Smooth muscle cell (in vitro differentiated cells): ENCODE data around the gene MGAM2. TPM values are rescaled to one million over a fixed set of nuclear protein-coding genes. Genes with fewer than 3 reads are reported as not detected.

Source experiments
- DNase-seq: peaks from one replicate; lab custom pipeline; 2025; ENCODE audit not compliant: unreplicated experiment; lab: John Stamatoyannopoulos, UW
- H2AFZ ChIP-seq: fragments of 200-600 bp; sonication (generic); 2 replicates; pipeline ENCODE4 v1.6.0; 2016; ENCODE audit warnings: antibody characterized with exemption, low read depth, mild to moderate bottlenecking
- H3F3A ChIP-seq: fragments of 200-600 bp; sonication (generic); 2 replicates; pipeline ENCODE4 v1.6.0; 2017; ENCODE audit warnings: antibody characterized with exemption, low read depth
- H3K27ac ChIP-seq: fragments of 200-600 bp; sonication (generic); 2 replicates; pipeline ENCODE4 v1.5.1; 2016; ENCODE audit warnings: low read depth, mild to moderate bottlenecking
- H3K27me3 ChIP-seq: fragments of 200-600 bp; sonication (generic); 2 replicates; pipeline ENCODE4 v1.6.1; 2016; ENCODE audit warnings: low read depth, mild to moderate bottlenecking
- H3K36me3 ChIP-seq: fragments of 200-600 bp; sonication (generic); 2 replicates; pipeline ENCODE4 v1.5.1; 2016; ENCODE audit warnings: low read depth
- H3K4me1 ChIP-seq: fragments of 200-600 bp; sonication (generic); 2 replicates; pipeline ENCODE4 v1.5.1; 2016; ENCODE audit warnings: low read depth
- H3K4me2 ChIP-seq: fragments of 200-600 bp; sonication (generic); 2 replicates; pipeline ENCODE4 v1.6.0; 2016; ENCODE audit warnings: mild to moderate bottlenecking
- H3K4me3 ChIP-seq: fragments of 200-600 bp; sonication (generic); 2 replicates; pipeline ENCODE4 v1.5.1; 2016; ENCODE audit warnings: mild to moderate bottlenecking
- H3K79me2 ChIP-seq: fragments of 200-600 bp; sonication (generic); 2 replicates; pipeline ENCODE4 v1.6.0; 2016; ENCODE audit warnings: low read depth, mild to moderate bottlenecking
- H3K9ac ChIP-seq: fragments of 200-600 bp; sonication (generic); 2 replicates; pipeline ENCODE4 v1.6.0; 2016; ENCODE audit warnings: low read depth
- H3K9me3 ChIP-seq: fragments of 200-600 bp; sonication (generic); replicated peaks from 2 replicates; pipeline ENCODE4 v1.5.1; 2016; ENCODE audit warnings: low read depth
- H4K20me1 ChIP-seq: fragments of 200-600 bp; sonication (generic); 2 replicates; pipeline ENCODE4 v1.6.0; 2016; ENCODE audit warnings: low read depth
- WGBS: methylation state at CpG from one replicate; pipeline ENCODE4 v1.1.7; 2016; ENCODE audit warnings: low lambda C conversion rate; 5-methylcytosine and 5-hydroxymethylcytosine counted together
- polyA plus RNA-seq: library from polyadenylated mRNA; unstranded; fragments of >200 nt; fragmentation: Nextera tagmentation; extraction: Ambion mirVana; gene quantifications from 2 replicates; pipeline ENCODE4 v1.2.1, GENCODE V29; 2016
- total RNA-seq: library from RNA; depleted of rRNA; stranded (reverse); fragments of >200 nt; gene quantifications from 2 replicates; pipeline ENCODE4 v1.2.3, GENCODE V29; 2014
- TF ChIP-seq, protein P1 (sequence below): fragments of 200-600 bp; sonication (generic); IDR thresholded peaks from 2 replicates; pipeline ENCODE4 v1.5.1; 2017; ENCODE audit warnings: borderline replicate concordance, mild to moderate bottlenecking, antibody characterized with exemption; ENCODE audit not compliant: insufficient read depth, poor library complexity, severe bottlenecking

The MGAM2 gene
- total and polyA plus RNA-seq, 2 experiments from 2014 or later = not detected

DNA sequence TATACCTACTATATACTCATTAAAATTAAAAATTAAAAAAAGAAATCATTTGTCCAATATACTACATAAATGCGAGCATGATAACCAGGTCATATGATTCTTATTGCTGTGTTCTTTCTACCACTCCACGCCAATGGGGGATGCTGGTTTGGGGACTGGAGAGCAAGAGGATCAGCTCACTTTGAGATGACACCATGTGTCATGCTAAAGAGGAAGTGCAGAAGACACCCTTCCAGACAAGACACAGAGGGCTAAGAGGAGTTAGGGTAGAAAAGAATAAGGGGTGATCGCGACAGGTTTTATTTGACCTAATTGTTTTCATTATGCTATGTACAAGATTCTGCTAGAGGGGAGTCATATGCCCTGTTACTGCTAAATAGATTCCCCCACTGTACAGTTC, 33.8 kb upstream of the MGAM2 start:
- Histone ChIP-seq H3K79me2 (no peaks in the 10 kb centered on the region), H4K20me1 (no peaks in the 10 kb centered on the region), H3K27me3 (no peaks in the 10 kb centered on the region), H3K4me1 (no peaks in the 10 kb centered on the region), H3K36me3 (no peaks in the 10 kb centered on the region), H2AFZ (no peak overlapping the region), H3K4me3 (no peak overlapping the region), H3K9ac (no peak overlapping the region), H3F3A (no peaks in the 10 kb centered on the region), H3K27ac (no peak overlapping the region), H3K4me2 (no peak overlapping the region), H3K9me3 (no peaks in the 10 kb centered on the region)
- DNase-seq = no peak
- 99% methylated on average over 4 of the region's 4 CpGs for WGBS
- TF ChIP-seq, protein P1, sequence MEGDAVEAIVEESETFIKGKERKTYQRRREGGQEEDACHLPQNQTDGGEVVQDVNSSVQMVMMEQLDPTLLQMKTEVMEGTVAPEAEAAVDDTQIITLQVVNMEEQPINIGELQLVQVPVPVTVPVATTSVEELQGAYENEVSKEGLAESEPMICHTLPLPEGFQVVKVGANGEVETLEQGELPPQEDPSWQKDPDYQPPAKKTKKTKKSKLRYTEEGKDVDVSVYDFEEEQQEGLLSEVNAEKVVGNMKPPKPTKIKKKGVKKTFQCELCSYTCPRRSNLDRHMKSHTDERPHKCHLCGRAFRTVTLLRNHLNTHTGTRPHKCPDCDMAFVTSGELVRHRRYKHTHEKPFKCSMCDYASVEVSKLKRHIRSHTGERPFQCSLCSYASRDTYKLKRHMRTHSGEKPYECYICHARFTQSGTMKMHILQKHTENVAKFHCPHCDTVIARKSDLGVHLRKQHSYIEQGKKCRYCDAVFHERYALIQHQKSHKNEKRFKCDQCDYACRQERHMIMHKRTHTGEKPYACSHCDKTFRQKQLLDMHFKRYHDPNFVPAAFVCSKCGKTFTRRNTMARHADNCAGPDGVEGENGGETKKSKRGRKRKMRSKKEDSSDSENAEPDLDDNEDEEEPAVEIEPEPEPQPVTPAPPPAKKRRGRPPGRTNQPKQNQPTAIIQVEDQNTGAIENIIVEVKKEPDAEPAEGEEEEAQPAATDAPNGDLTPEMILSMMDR = no peak

DNA sequence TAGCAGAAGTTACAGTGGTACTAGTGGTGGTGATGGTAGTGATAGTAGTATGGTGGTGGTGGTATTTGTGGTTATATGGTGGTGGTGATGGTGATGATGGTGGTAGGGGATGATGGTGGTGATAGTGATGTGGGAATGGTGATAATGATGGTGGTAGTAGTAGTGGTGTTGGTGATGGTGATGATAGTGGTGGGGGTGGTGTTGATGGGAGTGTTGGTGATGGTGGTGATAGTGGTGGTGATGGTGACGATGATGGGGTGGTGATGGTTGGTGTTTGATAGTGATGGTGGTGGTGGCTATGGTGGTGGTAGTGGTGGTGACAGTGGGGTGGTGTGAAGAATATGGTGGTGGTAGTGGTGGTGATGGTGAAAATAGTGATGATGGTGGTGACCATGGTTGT, 27.9 kb upstream of the MGAM2 start:
- no peak overlapping the region for H3K4me2 ChIP-seq
- no peak overlapping the region for H3K9ac ChIP-seq
- no peaks in the 10 kb centered on the region for H4K20me1 ChIP-seq
- no peaks in the 10 kb centered on the region for H3K9me3 ChIP-seq
- TF ChIP-seq, protein P1 = no peak
- no peaks in the 10 kb centered on the region for H3K79me2 ChIP-seq
- H3K4me1 ChIP-seq = no peaks in the 10 kb centered on the region
- H3K4me3 ChIP-seq = no peak overlapping the region
- 100% methylated on average over 1 of the region's 1 CpG for WGBS
- no peak for DNase-seq
- H3F3A ChIP-seq = no peaks in the 10 kb centered on the region
- no peaks in the 10 kb centered on the region for H3K27me3 ChIP-seq
- H3K36me3 ChIP-seq = no peaks in the 10 kb centered on the region
- H3K27ac ChIP-seq = no peak overlapping the region
- H2AFZ ChIP-seq = no peak overlapping the region

DNA sequence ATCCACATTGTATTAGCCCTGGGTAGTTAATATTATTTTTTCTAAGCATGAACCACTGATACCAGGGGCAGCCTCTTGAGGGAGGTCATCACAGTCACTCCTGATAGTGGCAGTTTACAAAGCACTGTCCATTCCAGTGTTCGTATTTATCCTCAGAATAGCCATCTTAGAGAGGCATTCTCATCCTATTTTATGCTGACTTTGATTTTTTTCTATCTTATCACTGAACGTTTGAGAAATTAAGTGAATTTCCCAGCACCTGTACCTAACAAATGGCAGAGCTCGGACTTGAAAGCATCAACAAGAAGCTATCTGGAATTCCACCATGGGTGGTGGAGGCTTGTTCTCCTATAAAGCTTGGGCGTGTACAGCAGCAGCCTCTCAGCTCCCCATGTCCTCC, 26.1 kb upstream of the MGAM2 start:
- no peaks in the 10 kb centered on the region for H3K79me2 ChIP-seq
- no peaks in the 10 kb centered on the region for H3K27me3 ChIP-seq
- no peak overlapping the region for H2AFZ ChIP-seq
- H3K4me1 ChIP-seq = no peaks in the 10 kb centered on the region
- H3K27ac ChIP-seq = no peak overlapping the region
- no peak overlapping the region for H3K4me3 ChIP-seq
- no peak for DNase-seq
- TF ChIP-seq, protein P1 = no peak
- no peaks in the 10 kb centered on the region for H3K9me3 ChIP-seq
- H3K36me3 ChIP-seq = no peaks in the 10 kb centered on the region
- no peak overlapping the region for H3K9ac ChIP-seq
- no peak overlapping the region for H3K4me2 ChIP-seq
- H4K20me1 ChIP-seq = no peaks in the 10 kb centered on the region
- WGBS = 76% methylated on average over 4 of the region's 4 CpGs
- H3F3A ChIP-seq = no peaks in the 10 kb centered on the region

DNA sequence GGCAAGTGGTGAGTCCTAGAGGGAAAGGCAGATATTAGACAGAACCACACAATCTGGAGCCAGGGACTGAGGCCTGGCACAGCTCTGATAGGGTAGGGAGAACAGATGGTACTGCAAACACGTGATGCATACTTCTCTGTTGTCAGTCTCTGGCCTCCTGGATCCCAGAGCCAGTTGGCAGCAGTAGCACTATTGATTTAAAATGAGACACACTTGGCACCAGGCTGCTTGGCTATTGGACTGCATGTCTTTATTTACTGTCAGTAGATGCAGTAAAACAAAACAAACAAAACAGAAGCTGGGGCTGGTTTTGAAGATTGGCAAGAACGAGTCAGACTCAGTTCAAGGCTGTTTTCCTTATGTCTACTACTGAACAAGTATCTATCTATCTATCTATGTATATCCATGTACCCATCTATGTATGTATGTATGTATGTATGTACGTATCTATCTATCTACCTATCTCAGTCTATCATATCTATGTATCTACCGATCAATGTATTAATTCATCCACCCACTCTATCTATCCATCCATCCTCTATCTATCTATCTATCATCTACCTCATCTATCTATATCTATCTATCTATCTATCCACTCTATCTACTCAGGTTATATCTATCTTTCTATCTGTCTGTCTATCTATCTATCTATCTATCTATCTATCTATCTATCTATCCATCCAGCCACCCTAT, 23.4 kb upstream of the MGAM2 start:
- Histone ChIP-seq H3K9ac (no peak overlapping the region), H3K4me1 (no peaks in the 10 kb centered on the region), H3K27me3 (no peaks in the 10 kb centered on the region), H3K27ac (no peak overlapping the region), H3K4me3 (no peak overlapping the region), H3F3A (no peaks in the 10 kb centered on the region), H3K4me2 (no peak overlapping the region), H3K9me3 (no peaks in the 10 kb centered on the region), H3K79me2 (no peaks in the 10 kb centered on the region), H4K20me1 (no peaks in the 10 kb centered on the region), H2AFZ (no peak overlapping the region), H3K36me3 (no peaks in the 10 kb centered on the region)
- DNase-seq = no peak
- 81% methylated on average over 4 of the region's 4 CpGs for WGBS
- TF ChIP-seq, protein P1 = no peak
